Activated T-helper 2 cell treated with anti-CD3 and anti-CD28 coated beads, Interferon-gamma antibody, Interleukin-2, Interleukin-4, amounts not matched to agents 10 μg/mL and 5 μg/mL and 100 μg/mL, durations not matched to agents 14 hours and 24 hours and 36 hours (primary cell): Measurements from ENCODE around the gene RPS6KA2. TPM values are rescaled to one million over a fixed set of nuclear protein-coding genes. Genes with fewer than 3 reads are reported as not detected.

Source experiments
- DNase-seq: peaks from one replicate; pipeline ENCODE4 v3.0.0; 2021; ENCODE audit warnings: low spot score
- H3K27ac Mint-ChIP-seq: one replicate; pipeline ENCODE4 v1.8.0; 2021; ENCODE audit warnings: mixed read lengths
- H3K27me3 Mint-ChIP-seq: one replicate; pipeline ENCODE4 v1.8.0; 2021; ENCODE audit warnings: low read depth, mixed read lengths
- H3K36me3 Mint-ChIP-seq: one replicate; pipeline ENCODE4 v1.8.0; 2021; ENCODE audit warnings: low read depth, mixed read lengths
- H3K4me1 Mint-ChIP-seq: one replicate; pipeline ENCODE4 v1.8.0; 2021; ENCODE audit warnings: low read depth, mixed read lengths
- H3K4me3 Mint-ChIP-seq: one replicate; pipeline ENCODE4 v1.8.0; 2021; ENCODE audit warnings: low read depth, mild to moderate bottlenecking, moderate library complexity, mixed read lengths
- H3K9me3 Mint-ChIP-seq: one replicate; pipeline ENCODE4 v1.8.0; 2021; ENCODE audit warnings: mixed read lengths
- intact Hi-C: fragments of 100-400 bp; cut with micrococcal nuclease; formaldehyde crosslinking; loops from one replicate; pipeline ENCODE4 v1.15.1; 2023
- total RNA-seq: library from RNA; stranded (reverse); gene quantifications from 2 replicates; pipeline ENCODE4 v1.2.3, GENCODE V29; 2022

The RPS6KA2 gene
- total RNA-seq, 1 donor from 2014 or later, result 2.1 TPM

DNA sequence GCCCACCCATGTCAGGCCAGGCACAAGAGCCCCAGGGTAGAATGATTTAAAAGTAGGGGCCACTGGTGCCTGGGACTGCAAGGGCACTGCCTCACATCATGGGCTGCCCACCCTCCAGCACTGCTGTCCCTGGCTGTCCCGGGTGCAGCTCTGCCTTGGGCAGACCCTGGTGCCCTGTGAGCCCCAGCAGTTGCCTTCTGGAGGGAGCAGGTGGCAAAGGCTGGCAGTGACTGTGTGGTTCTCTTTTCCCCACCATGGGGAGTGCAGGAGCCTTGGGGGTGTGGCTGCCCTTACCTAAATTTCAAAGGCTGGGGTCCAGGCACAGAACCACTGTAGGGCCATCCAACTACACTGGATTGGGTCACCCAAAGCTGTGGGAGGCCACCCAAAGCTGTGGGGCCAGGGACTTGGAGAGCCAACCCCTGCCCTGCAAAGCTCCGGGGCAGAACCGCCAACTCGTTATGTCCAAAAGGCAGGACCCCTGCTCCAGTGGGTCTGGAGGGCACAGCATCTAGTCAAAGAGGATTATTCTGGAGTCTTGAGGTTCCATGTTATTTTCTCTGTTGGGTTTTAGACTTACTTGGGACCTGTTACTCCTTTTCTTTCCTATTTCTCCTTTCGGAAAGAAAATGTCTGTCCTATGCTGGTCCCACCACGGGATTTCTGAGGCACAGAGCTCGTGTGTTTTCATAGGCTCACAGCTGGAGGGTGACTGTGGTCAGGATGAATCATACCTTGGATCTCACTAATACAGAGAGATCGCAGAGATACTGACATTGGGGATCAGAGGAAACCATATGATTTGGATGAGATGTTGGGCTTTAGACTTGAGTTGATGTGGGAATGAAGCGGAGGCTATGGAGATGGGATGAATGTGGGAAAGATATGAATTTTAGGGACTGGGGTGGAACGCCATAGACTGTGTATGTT, 105.9 kb downstream of the RPS6KA2 start:
- Mint-ChIP-seq H3K4me1 (no peaks in the 10 kb centered on the region), H3K27ac (no peak overlapping the region), H3K4me3 (no peak overlapping the region), H3K9me3 (no peaks in the 10 kb centered on the region), H3K36me3 (no peaks in the 10 kb centered on the region), H3K27me3 (no peaks in the 10 kb centered on the region)
- intact Hi-C loops, result no loop called here
- no peak for DNase-seq

DNA sequence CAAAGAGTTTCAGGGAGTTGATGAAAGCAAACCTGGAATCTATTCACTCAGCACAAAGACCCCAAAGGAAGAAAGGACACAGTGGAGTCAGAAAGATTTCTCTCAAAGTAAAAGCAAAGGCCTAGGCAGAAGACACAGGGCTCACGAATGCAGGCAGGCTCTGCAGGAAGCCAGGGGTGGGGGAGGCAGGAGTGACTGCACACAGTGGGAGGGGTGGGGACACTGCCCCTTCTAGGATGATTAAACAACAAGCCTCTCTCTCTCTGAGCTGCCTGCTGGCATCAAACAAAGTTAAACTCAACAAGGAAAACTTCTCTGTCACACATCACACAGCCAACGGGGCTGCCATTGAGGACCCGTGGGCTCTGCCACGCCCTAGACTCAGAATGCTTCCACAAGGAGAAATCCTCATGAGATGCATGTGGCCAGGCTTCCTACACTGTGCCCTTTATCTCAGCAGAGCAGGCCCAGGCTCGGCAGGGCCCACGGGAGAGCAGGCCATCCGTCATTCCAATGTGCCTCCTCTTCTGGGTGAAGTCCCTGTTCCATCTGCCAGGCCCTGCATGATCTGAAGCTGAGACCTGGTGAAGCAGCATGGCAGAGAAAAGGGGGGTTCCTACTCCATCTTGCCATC, 110.7 kb downstream of the RPS6KA2 start:
- Mint-ChIP-seq H3K27me3 (no peaks in the 10 kb centered on the region), H3K4me3 (no peak overlapping the region), H3K27ac (no peak overlapping the region), H3K9me3 (no peaks in the 10 kb centered on the region), H3K4me1 (peaks cover 9% of the 10 kb centered on the region), H3K36me3 (no peaks in the 10 kb centered on the region)
- DNase-seq, result no peak
- intact Hi-C loops, result no loop called here

DNA sequence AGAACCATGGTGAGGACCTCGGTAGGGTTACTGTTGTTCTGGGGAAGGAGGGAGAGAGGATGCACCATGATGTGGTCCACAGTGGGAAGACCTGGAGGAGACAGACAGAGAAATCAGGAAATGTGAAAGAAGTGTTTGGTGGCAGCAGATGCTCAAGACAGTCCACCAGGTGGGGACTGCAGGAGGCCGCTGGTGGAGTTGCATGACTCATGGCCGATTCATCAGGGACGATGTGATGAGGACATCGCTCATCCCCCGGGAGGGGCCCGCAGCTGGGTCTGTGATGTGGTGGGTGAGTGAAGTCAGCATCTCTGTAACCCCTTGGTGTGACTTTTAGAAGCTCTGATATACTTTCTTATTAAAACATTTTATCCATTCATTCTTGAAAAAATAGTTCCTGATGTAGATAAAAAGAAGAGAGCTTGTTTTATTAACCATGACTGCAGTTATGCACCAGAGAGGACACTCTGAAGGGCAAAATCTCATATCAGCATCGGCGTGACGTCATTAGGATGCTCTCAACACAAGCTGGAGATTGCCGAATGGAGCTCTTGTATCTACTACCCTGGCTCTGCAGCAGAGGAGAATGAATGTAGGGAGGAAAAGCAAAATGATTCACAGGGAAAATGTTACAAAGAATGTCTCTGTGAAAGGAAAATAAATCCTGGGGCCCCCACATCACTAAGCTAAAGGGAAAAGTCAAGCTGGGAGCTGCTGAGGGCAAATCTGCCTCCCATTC, 111.8 kb downstream of the RPS6KA2 start:
- Mint-ChIP-seq H3K4me3 (no peak overlapping the region), H3K27ac (no peak overlapping the region), H3K9me3 (no peaks in the 10 kb centered on the region), H3K27me3 (no peaks in the 10 kb centered on the region), H3K36me3 (no peaks in the 10 kb centered on the region), H3K4me1 (peaks cover 9% of the 10 kb centered on the region)
- intact Hi-C loops, result no loop called here
- no peak for DNase-seq

DNA sequence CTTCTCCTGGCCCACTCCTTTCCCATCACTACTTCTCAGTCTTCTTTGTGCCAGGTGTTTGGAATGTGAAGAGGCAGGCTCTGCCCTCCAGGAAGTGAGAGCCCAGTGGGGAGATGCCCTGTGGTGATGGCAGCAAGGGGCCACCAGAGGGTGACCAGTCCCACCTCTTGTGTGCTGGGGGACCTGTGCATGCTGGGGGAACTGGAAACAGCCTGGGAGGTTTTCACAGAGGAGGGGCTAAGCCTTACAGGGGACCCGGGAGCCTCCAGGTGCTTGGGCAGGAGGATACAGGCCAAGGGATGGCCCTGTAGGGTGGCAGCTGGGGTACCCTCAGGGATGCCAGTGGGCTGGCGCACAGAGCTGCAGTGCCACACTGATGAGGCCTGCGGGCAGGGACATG, 112.9 kb downstream of the RPS6KA2 start:
- no peaks in the 10 kb centered on the region for H3K36me3 Mint-ChIP-seq
- intact Hi-C loops, result no loop called here
- no peak for DNase-seq
- H3K27me3 Mint-ChIP-seq, result no peaks in the 10 kb centered on the region
- no peak overlapping the region for H3K27ac Mint-ChIP-seq
- H3K9me3 Mint-ChIP-seq, result no peaks in the 10 kb centered on the region
- no peak overlapping the region for H3K4me3 Mint-ChIP-seq
- H3K4me1 Mint-ChIP-seq, result peaks cover 9% of the 10 kb centered on the region

DNA sequence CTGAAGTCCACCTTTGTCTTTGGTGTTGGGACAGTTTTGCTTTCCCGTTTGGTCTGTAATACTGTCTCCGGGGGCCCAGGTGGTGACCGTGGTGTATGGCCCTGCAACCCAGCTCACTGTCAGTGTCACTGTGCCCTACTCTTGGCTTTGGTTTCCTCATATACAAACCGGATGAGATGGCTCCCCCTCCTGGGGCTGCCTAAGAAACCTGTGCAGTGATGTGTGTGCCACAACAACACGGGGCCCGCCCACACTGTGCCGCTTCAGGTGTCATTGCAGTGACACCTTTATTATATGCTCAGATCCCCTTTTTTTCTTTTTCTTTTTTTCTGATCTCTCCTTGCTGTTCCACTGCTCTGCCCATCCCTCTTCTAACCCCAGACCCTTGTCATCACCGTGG, 114.5 kb downstream of the RPS6KA2 start:
- no peaks in the 10 kb centered on the region for H3K27me3 Mint-ChIP-seq
- no peaks in the 10 kb centered on the region for H3K36me3 Mint-ChIP-seq
- intact Hi-C loops, result no loop called here
- H3K4me3 Mint-ChIP-seq, result no peak overlapping the region
- H3K27ac Mint-ChIP-seq, result no peak overlapping the region
- DNase-seq, result no peak
- H3K4me1 Mint-ChIP-seq, result peaks cover 9% of the 10 kb centered on the region
- H3K9me3 Mint-ChIP-seq, result no peaks in the 10 kb centered on the region

DNA sequence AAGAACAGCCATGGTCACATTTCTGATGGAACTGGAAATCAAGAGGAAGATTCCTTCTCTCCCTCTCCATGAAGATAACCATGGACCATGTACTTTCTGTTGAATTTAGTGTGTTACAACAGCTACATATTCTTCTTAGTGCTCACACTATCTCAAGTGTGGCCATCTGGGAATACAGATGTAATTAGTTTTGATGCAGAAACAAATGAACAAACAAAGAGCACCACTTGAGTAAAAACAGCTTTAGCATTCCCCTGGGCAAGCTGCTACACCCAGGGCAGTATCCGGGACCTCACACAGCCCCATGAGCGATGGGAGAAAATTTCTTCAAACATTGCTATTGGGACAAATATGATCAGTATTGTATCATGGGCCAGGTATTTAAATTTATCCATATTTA, 115.7 kb downstream of the RPS6KA2 start:
- no peaks in the 10 kb centered on the region for H3K9me3 Mint-ChIP-seq
- peaks cover 9% of the 10 kb centered on the region for H3K4me1 Mint-ChIP-seq
- intact Hi-C loops, result no loop called here
- no peaks in the 10 kb centered on the region for H3K36me3 Mint-ChIP-seq
- no peak for DNase-seq
- no peak overlapping the region for H3K27ac Mint-ChIP-seq
- no peak overlapping the region for H3K4me3 Mint-ChIP-seq
- no peaks in the 10 kb centered on the region for H3K27me3 Mint-ChIP-seq

DNA sequence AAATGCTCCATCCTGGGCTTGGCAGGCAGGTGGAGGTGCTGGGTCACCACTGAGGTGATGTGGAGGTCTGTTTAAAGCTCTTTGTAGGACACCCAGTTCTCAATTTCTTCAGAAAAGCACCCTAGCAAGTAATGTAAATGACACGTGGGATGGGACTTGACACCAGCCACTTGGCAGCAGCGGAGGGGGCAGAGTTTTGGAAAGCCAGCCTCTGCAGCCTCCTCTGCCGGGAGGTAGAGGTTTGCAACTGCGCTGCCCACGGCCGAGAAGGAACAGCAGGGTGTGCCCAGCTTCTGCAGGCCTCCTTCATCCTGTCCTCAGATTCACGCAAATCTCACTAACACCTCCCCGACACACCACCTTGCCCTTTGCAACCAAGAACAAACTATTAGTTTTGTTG, 117.9 kb downstream of the RPS6KA2 start:
- intact Hi-C loops, result no loop called here
- Mint-ChIP-seq H3K4me1 (peaks cover 3% of the 10 kb centered on the region), H3K36me3 (no peaks in the 10 kb centered on the region), H3K27me3 (no peaks in the 10 kb centered on the region), H3K27ac (no peak overlapping the region), H3K4me3 (no peak overlapping the region), H3K9me3 (no peaks in the 10 kb centered on the region)
- DNase-seq, result no peak

DNA sequence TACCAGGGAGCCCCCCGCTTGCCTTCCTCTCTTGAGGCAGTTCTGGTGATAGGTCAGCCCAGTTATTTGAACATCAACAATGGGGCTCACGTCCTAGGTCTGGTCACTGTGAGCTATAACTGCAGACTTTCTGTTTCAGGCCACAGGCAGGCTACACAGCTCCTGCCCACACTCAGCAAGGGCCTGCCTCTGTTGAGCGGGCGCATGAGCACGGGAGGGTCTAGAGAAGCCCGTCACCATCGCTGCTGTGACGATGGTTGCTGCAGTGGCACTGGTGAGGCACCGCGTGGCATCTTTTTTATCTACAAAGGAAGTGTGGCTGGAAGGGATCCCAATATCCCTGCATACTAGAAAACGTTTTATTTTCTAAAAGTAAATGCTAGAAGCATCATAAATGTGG, 118.3 kb downstream of the RPS6KA2 start:
- intact Hi-C loops, result no loop called here
- Mint-ChIP-seq H3K4me3 (no peak overlapping the region), H3K36me3 (no peaks in the 10 kb centered on the region), H3K4me1 (peaks cover 3% of the 10 kb centered on the region), H3K27me3 (no peaks in the 10 kb centered on the region), H3K27ac (no peak overlapping the region), H3K9me3 (no peaks in the 10 kb centered on the region)
- no peak for DNase-seq

DNA sequence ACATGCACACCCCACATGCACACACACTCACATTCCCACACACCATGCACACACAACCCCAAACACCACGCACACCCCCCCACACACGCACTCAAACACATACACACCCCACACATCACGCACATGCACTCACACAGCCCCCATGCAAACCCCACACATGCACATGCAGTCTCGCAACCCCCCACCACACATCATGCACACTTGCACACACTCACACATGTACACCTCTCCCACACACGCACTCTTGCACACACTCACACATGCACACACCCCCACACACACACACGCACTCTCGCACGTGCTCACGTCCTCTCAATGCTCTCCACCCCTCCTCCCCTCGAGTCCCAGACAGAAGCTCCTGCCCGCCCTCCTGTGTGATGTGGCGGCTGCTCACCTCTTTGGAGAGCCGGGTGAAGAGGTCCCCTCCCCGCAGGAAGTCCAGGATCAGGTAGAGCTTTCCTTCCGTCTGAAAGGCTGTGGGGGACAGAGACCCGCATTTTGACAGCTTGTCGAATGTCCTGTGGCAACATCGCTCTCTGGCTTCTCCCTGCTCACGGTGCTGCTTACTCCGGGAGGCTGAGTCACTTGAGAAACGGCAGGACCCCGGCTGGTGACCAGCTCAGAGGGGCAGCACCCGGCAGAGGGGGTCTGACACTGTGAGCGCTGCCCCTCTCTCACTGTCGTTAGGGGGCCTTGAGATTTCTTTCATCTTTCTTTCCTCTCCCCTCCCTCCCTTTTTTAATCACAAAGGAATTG, 119.1 kb downstream of the RPS6KA2 start:
- Mint-ChIP-seq H3K4me3 (no peak overlapping the region), H3K27ac (no peak overlapping the region), H3K27me3 (no peaks in the 10 kb centered on the region), H3K9me3 (no peaks in the 10 kb centered on the region), H3K4me1 (peaks cover 3% of the 10 kb centered on the region), H3K36me3 (no peaks in the 10 kb centered on the region)
- intact Hi-C loops, result no loop called here
- no peak for DNase-seq

DNA sequence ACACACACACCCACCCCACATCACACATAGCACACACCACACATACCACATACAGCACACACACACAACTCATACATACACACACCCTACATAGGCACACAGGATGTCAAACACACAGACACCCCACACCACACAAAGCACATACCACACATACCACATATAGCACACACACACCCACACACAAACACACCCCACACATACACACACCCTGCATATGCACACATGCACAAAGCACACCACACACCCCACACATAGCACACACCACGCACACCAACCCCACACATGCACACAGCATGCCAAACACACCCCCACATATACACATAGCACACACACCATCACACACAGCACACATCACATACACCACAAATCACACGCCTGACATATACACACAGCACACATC, 119.7 kb downstream of the RPS6KA2 start:
- Mint-ChIP-seq H3K4me3 (no peak overlapping the region), H3K4me1 (no peaks in the 10 kb centered on the region), H3K27ac (no peak overlapping the region), H3K9me3 (no peaks in the 10 kb centered on the region), H3K27me3 (no peaks in the 10 kb centered on the region), H3K36me3 (no peaks in the 10 kb centered on the region)
- intact Hi-C loops, result no loop called here
- no peak for DNase-seq

DNA sequence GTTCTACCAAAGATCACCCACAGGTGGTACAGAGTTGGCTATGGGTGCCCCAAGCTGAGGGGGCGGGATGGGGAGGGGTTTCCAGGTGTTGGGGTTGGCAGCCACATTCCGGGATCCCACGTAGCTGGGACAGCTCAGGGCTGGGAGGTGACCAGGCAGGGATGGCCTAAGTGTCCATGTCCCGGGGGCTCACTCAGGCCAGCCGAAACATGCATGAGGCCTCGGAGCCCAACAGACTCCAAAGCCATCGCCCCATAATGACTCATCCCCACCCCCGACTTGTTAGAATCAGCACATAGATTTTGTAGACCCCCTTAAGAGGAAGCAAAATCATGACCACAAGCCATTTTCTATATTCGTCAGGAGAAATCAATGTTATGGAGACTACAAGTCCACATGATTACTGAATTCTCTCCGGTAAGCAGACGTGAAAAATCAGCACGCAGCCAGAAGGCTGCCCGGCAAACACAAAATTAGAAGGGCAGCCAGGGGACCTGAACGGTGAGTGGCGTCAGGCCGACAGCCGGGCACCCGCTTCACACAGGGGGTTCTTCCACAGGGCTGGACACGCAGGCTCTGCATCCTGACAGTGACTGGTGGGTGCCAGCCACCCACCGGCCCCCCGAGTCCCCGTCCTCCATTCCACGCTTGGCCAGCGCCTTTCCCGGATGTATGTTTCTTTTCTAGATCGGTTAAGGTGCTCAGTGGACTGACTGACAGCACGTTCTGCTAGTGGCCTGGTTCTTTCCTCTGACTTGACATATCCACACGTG, 121.7 kb downstream of the RPS6KA2 start:
- intact Hi-C loops, result no loop called here
- no peak overlapping the region for H3K4me3 Mint-ChIP-seq
- no peaks in the 10 kb centered on the region for H3K4me1 Mint-ChIP-seq
- no peak for DNase-seq
- no peaks in the 10 kb centered on the region for H3K36me3 Mint-ChIP-seq
- no peak overlapping the region for H3K27ac Mint-ChIP-seq
- no peaks in the 10 kb centered on the region for H3K9me3 Mint-ChIP-seq
- no peaks in the 10 kb centered on the region for H3K27me3 Mint-ChIP-seq

DNA sequence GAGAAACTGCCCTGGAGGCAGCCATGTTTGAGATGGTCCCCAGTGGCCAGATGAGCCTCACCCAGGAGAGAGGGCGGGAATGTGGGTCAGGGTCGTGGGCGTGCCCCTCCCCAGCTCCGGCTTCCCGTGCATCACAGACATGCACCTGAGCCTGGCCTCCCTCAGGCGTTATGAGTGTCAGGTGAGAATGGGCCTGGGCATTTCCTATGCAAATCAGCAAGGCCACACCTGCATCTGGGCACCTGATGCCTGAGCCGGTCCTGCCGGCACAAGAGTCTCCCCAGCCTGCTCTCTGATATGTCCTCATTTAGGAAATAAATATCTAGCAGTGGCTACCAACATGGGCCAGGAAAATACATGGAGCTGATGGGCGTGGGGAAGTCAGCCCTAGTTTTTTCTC, 123.0 kb downstream of the RPS6KA2 start:
- Mint-ChIP-seq H3K4me1 (peaks cover 4% of the 10 kb centered on the region), H3K27ac (no peak overlapping the region), H3K27me3 (no peaks in the 10 kb centered on the region), H3K36me3 (peaks cover 3% of the 10 kb centered on the region), H3K9me3 (no peaks in the 10 kb centered on the region), H3K4me3 (no peak overlapping the region)
- intact Hi-C loops, result no loop called here
- no peak for DNase-seq
